IMR-90 (cell line): ENCODE measurements around the gene FUT2. TPM values are rescaled to one million over a fixed set of nuclear protein-coding genes. Genes with fewer than 3 reads are reported as not detected.
A peak's percentile ranks its signal among the peaks of the same experiment; 100 is the strongest.
"Not testable (repeated sequence)": the region's sequence is repeated elsewhere in the genome, so short reads cannot be mapped to it uniquely, and the experiment has no call there.

ENCODE experiments used
- ATAC-seq: fragments of 200-7000 bp; cut with Tn5 transposase; 2 replicates; pipeline ENCODE4 v1.9.1; 2020; ENCODE audit warnings: low read depth, mild to moderate bottlenecking, moderate library complexity
- BruUV-seq: library from RNA; stranded (reverse); fragments of 400-500 nt; replicated peaks from 2 replicates; lab custom pipeline; 2021; lab: Mats Ljungman, UMichigan
- CTCF ChIA-PET: fragments of 300-600 bp; formaldehyde crosslinking; extraction: SDS; loops from one replicate; lab custom pipeline; 2021; ENCODE audit warnings: antibody characterized with exemption; lab: Yijun Ruan, JAX
- POLR2A ChIA-PET: fragments of 300-600 bp; sonication (Branson Sonifier 250); formaldehyde crosslinking; loops from one replicate; lab custom pipeline; 2022; ENCODE audit warnings: antibody characterized with exemption; ENCODE audit not compliant: unreplicated experiment; lab: Charles Lee
- DNase-seq: peaks from one replicate; pipeline ENCODE4 v3.0.0; 2013
- H2AFZ ChIP-seq: replicated peaks from 2 replicates; pipeline ENCODE3; 2013; ENCODE audit warnings: low read length, mild to moderate bottlenecking; ENCODE audit not compliant: poor library complexity
- H2AK5ac ChIP-seq: 2 replicates; pipeline ENCODE4 v1.6.1; 2013; ENCODE audit warnings: low read depth, low read length, inconsistent platforms
- H2AK9ac ChIP-seq: replicated peaks from 2 replicates; pipeline ENCODE3; 2013; ENCODE audit warnings: mild to moderate bottlenecking, low read depth, low read length, moderate library complexity; ENCODE audit not compliant: poor library complexity
- H2BK120ac ChIP-seq: 2 replicates; pipeline ENCODE4 v1.6.1; 2013; ENCODE audit warnings: low read depth, low read length, inconsistent platforms
- H2BK15ac ChIP-seq: 3 replicates; pipeline ENCODE4 v1.6.1; 2013; ENCODE audit warnings: low read depth, low read length, inconsistent platforms
- H2BK20ac ChIP-seq: 2 replicates; pipeline ENCODE4 v1.6.1; 2013; ENCODE audit warnings: low read depth, mild to moderate bottlenecking, inconsistent platforms, low read length, moderate library complexity
- H2BK5ac ChIP-seq: 2 replicates; pipeline ENCODE4 v1.6.1; 2013; ENCODE audit warnings: mild to moderate bottlenecking, low read depth, low read length, inconsistent platforms; ENCODE audit not compliant: poor library complexity, severe bottlenecking
- H3K14ac ChIP-seq: replicated peaks from 2 replicates; pipeline ENCODE4 v1.6.1; 2013; ENCODE audit warnings: low read depth, low read length, inconsistent platforms
- H3K18ac ChIP-seq: 2 replicates; pipeline ENCODE4 v1.6.1; 2013; ENCODE audit warnings: low read depth, low read length, control low read depth
- H3K23ac ChIP-seq: 2 replicates; pipeline ENCODE4 v1.6.1; 2013; ENCODE audit warnings: low read depth, low read length, inconsistent platforms
- H3K27ac ChIP-seq: 2 replicates; pipeline ENCODE4 v1.5.1; 2013; ENCODE audit warnings: mild to moderate bottlenecking, control low read depth, low read length; ENCODE audit not compliant: insufficient read depth
- H3K27me3 ChIP-seq: 2 replicates; pipeline ENCODE4 v1.6.1; 2013; ENCODE audit warnings: low read length; ENCODE audit not compliant: control insufficient read depth, insufficient read depth
- H3K36me3 ChIP-seq: 2 replicates; pipeline ENCODE4 v1.6.1; 2013; ENCODE audit warnings: low read length, mixed read lengths; ENCODE audit not compliant: control insufficient read depth, insufficient read depth
- H3K4ac ChIP-seq: 2 replicates; pipeline ENCODE4 v1.6.1; 2013; ENCODE audit warnings: low read depth, low read length, inconsistent platforms
- H3K4me1 ChIP-seq: 2 replicates; pipeline ENCODE4 v1.6.1; 2013; ENCODE audit warnings: low read length, mixed read lengths; ENCODE audit not compliant: control insufficient read depth, insufficient read depth
- H3K4me2 ChIP-seq: 2 replicates; pipeline ENCODE4 v1.6.1; 2013; ENCODE audit warnings: low read depth, mild to moderate bottlenecking, control low read depth, low read length, moderate library complexity
- H3K4me3 ChIP-seq: 2 replicates; pipeline ENCODE4 v1.5.1; 2013; ENCODE audit warnings: low read depth, mild to moderate bottlenecking, control low read depth, low read length, moderate library complexity; ENCODE audit not compliant: insufficient read depth
- H3K56ac ChIP-seq: 2 replicates; pipeline ENCODE4 v1.6.1; 2013; ENCODE audit warnings: low read length, inconsistent platforms; ENCODE audit not compliant: insufficient read depth; ENCODE audit errors: extremely low read depth
- H3K79me1 ChIP-seq, 2 experiments: 2 replicates each; pipeline ENCODE4 v1.6.1; 2013; ENCODE audit warnings: low read length in 2 of 2, inconsistent platforms in 1 of 2, low read depth in 1 of 2
- H3K9ac ChIP-seq: 2 replicates; pipeline ENCODE4 v1.6.1; 2013; ENCODE audit warnings: low read depth, low read length, control low read depth
- H3K9me1 ChIP-seq: 2 replicates; pipeline ENCODE4 v1.6.1; 2013; ENCODE audit warnings: low read length, inconsistent platforms; ENCODE audit not compliant: insufficient read depth
- H3K9me3 ChIP-seq: 2 replicates; pipeline ENCODE4 v1.6.1; 2013; ENCODE audit warnings: low read length; ENCODE audit not compliant: control insufficient read depth, insufficient read depth
- H4K20me1 ChIP-seq: 2 replicates; pipeline ENCODE4 v1.6.1; 2013; ENCODE audit warnings: low read length, inconsistent platforms; ENCODE audit not compliant: insufficient read depth
- H4K5ac ChIP-seq: 2 replicates; pipeline ENCODE4 v1.6.1; 2013; ENCODE audit warnings: mild to moderate bottlenecking, low read depth, low read length, control low read depth
- H4K8ac ChIP-seq, 2 experiments: 2 replicates each; pipeline ENCODE4 v1.6.1; 2013; ENCODE audit warnings: low read depth in 2 of 2, low read length in 2 of 2, control low read depth in 1 of 2, inconsistent platforms in 1 of 2
- H4K91ac ChIP-seq: 2 replicates; pipeline ENCODE4 v1.6.1; 2013; ENCODE audit warnings: low read depth, low read length, inconsistent platforms; ENCODE audit not compliant: insufficient read depth
- BHLHE40 ChIP-seq: fragments of 150-350 bp; IDR thresholded peaks from 2 replicates; pipeline ENCODE4 v1.6.1; 2016; ENCODE audit warnings: mild to moderate bottlenecking, low read depth, low read length
- CEBPB ChIP-seq: IDR thresholded peaks from 2 replicates; pipeline ENCODE4 v1.6.1; 2012; ENCODE audit warnings: low read depth, low read length, improper control_type of control experiment
- FOS ChIP-seq: fragments of 150-350 bp; IDR thresholded peaks from 2 replicates; pipeline ENCODE4 v1.6.1; 2016; ENCODE audit warnings: low read depth, low read length
- MAFK ChIP-seq: IDR thresholded peaks from 2 replicates; pipeline ENCODE4 v1.6.1; 2012; ENCODE audit warnings: low read depth, low read length, improper control_type of control experiment
- MAZ ChIP-seq: IDR thresholded peaks from 2 replicates; pipeline ENCODE4 v1.6.1; 2012; ENCODE audit warnings: low read depth, mild to moderate bottlenecking, low read length, improper control_type of control experiment, moderate library complexity, borderline replicate concordance
- MXI1 ChIP-seq: IDR thresholded peaks from 2 replicates; pipeline ENCODE4 v1.6.1; 2012; ENCODE audit warnings: low read depth, mild to moderate bottlenecking, low read length, moderate library complexity, borderline replicate concordance
- NFE2L2 ChIP-seq: fragments of 150-350 bp; IDR thresholded peaks from 2 replicates; pipeline ENCODE4 v1.6.1; 2016; ENCODE audit warnings: low read depth, mild to moderate bottlenecking, low read length
- POLR2A ChIP-seq: IDR thresholded peaks from 2 replicates; pipeline ENCODE4 v1.6.1; 2012; ENCODE audit warnings: mild to moderate bottlenecking, low read depth, low read length
- RAD21 ChIP-seq: IDR thresholded peaks from 2 replicates; pipeline ENCODE4 v1.6.1; 2012; ENCODE audit warnings: low read length, improper control_type of control experiment
- USF2 ChIP-seq: fragments of 150-350 bp; IDR thresholded peaks from 2 replicates; pipeline ENCODE4 v1.6.1; 2017; ENCODE audit warnings: mild to moderate bottlenecking, antibody characterized with exemption, low read length, low read depth
- WGBS, 2 experiments: methylation state at CpG; one replicate each; pipeline versions ENCODE4 v1.1.5 to v1.1.7; 2013; ENCODE audit warnings: missing lambda C conversion rate in 2 of 2; ENCODE audit not compliant: insufficient read length in 1 of 2; ENCODE audit errors: extremely low coverage in 2 of 2; 5-methylcytosine and 5-hydroxymethylcytosine counted together
- dilution Hi-C: fragments of 300-500 bp; cut with HindIII; formaldehyde crosslinking; loops from one replicate; pipeline ENCODE4 v1.14.3; 2018; ENCODE audit warnings: low sequenced_read_pairs; ENCODE audit not compliant: unreplicated experiment
- in situ Hi-C: fragments of 300-500 bp; cut with MboI; formaldehyde crosslinking; loops from 3 replicates; pipeline ENCODE4 v1.14.3; 2019; ENCODE audit warnings: low sequenced_read_pairs, inconsistent platforms, mixed read lengths
- intact Hi-C: fragments of 100-400 bp; cut with micrococcal nuclease; formaldehyde crosslinking; loops from 2 replicates; pipeline ENCODE4 v1.10.0; 2022
- polyA plus RNA-seq, 3 experiments: library from polyadenylated mRNA; depleted of rRNA; stranded (reverse); fragments of >200 nt; gene quantifications; 2 replicates each; pipeline ENCODE4 v1.2.3, GENCODE V29; 2012; ENCODE audit warnings: low replicate concordance in 1 of 3
- total RNA-seq: library from RNA; depleted of rRNA; stranded (reverse); fragments of >200 nt; gene quantifications from 2 replicates; pipeline ENCODE4 v1.2.3, GENCODE V29; 2012

The FUT2 gene
- total and polyA plus RNA-seq, 2 of the 4 experiments (the other 2 are of a cell fraction), result not detected

DNA sequence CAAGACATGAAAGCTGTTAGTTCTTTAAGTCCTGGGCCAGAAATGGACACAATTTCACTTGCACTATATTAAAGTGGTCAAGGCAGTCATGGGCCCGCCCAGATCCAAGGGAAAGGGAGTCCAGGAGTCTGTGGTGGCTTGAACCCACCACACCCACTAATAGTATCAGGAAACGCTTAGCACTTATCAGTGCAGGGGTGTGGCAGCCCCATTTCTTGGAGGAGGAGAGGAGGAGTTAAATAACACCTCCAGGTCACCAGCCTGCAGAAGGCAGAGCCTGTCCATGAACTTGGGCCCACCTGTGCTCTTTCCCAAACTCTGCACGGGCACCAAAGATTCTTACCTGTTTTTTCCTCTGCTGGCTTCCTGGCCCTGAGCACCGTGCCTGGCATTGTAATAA is 17.6 kb upstream of the FUT2 start:
- in situ Hi-C loops, result no loop called here

DNA sequence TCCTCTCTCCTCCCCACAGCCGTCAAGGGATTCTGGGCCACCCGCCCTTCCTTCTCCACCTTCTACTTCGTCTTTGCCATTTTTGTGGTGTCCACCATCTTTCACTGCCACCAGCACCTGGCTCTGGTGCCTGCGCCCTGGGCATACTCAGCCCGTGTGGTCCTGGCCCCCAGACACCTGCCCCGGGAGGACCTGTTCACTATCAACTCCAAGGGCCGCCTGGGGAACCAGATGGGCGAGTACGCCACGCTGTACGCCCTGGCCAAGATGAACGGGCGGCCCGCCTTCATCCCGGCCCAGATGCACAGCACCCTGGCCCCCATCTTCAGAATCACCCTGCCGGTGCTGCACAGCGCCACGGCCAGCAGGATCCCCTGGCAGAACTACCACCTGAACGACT is 15.8 kb upstream of the FUT2 start:
- H3K18ac ChIP-seq, H2AFZ ChIP-seq, H3K23ac ChIP-seq, H3K9me1 ChIP-seq, H3K14ac ChIP-seq, H3K4me2 ChIP-seq, H2BK20ac ChIP-seq, H3K4me3 ChIP-seq, H2AK9ac ChIP-seq, H3K9ac ChIP-seq, H3K4ac ChIP-seq, BruUV-seq, H3K79me1 ChIP-seq, intact Hi-C loops, H4K5ac ChIP-seq, CTCF ChIA-PET, H2BK120ac ChIP-seq, H3K56ac ChIP-seq, ATAC-seq, H3K27ac ChIP-seq, DNase-seq, in situ Hi-C loops, H2BK15ac ChIP-seq, H4K8ac ChIP-seq, H2AK5ac ChIP-seq, H3K9me3 ChIP-seq, dilution Hi-C loops, H3K4me1 ChIP-seq, POLR2A ChIA-PET, H2BK5ac ChIP-seq, H3K36me3 ChIP-seq, H4K91ac ChIP-seq, H4K20me1 ChIP-seq: not testable (repeated sequence)
- WGBS, 2 experiments, result 82% methylated on average over 3 of the region's 19 CpGs; no CpG with 5 or more reads in 1 of the 2 experiments
- H3K27me3 ChIP-seq, result peaks cover 12% of the 10 kb centered on the region

More for the DNA sequence above, 17.6 kb upstream of the FUT2 start:
- Histone ChIP-seq H4K5ac (no peak overlapping the region), H2AK5ac (no peak overlapping the region), H3K4ac (no peak overlapping the region), H2BK120ac (no peak overlapping the region), H3K4me3 (no peak overlapping the region), H4K20me1 (peaks cover 6% of the 10 kb centered on the region; the same call in 1 of the 2 replicates), H3K4me2 (no peak overlapping the region), H3K27ac (no peak overlapping the region), H3K27me3 (peaks cover 7% of the 10 kb centered on the region; the same call in 1 of the 2 replicates), H3K23ac (no peak overlapping the region), H2BK15ac (no peak overlapping the region), H4K8ac (no peak overlapping the region), H3K79me1 (no peaks in the 10 kb centered on the region), H3K9ac (no peak overlapping the region), H3K56ac (no peak overlapping the region), H3K9me1 (peaks cover 7% of the 10 kb centered on the region), H2BK5ac (no peak overlapping the region), H3K36me3 (no peaks in the 10 kb centered on the region), H3K9me3 (no peaks in the 10 kb centered on the region), H2AFZ (peak overlapping the region; percentile 14), H2AK9ac (no peak overlapping the region), H3K4me1 (peaks cover 3% of the 10 kb centered on the region; the same call in 1 of the 2 replicates), H3K14ac (no peak overlapping the region), H2BK20ac (no peak overlapping the region), H4K91ac (no peak overlapping the region), H3K18ac (no peak overlapping the region)
- CTCF ChIA-PET, result no interaction called here
- BruUV-seq, result no TSS peak
- DNase-seq, result no peak
- ATAC-seq, result no peak
- TF ChIP-seq CEBPB, result no peak
- no peak for TF ChIP-seq NFE2L2
- no peak for TF ChIP-seq USF2
- TF ChIP-seq BHLHE40, result no peak
- TF ChIP-seq POLR2A, result no peak
- no peak for TF ChIP-seq MAZ
- no peak for TF ChIP-seq FOS
- TF ChIP-seq RAD21, result no peak
- no peak for TF ChIP-seq MXI1
- TF ChIP-seq MAFK, result no peak
- POLR2A ChIA-PET, result no interaction called here
- WGBS, 2 experiments, result no CpG with 5 or more reads among the region's 4 CpGs
- intact Hi-C loops (loop anchor here (5.0 kb wide), 1 partner anchor 104 kb away; no protein-coding TSS in a partner anchor), dilution Hi-C loops (no loop called here)
